CD4-positive, alpha-beta T cell treated with Interleukin-4 for 4 hours (primary cell): ENCODE measurements around the gene ZG16.

Experiments used
- DNase-seq: peaks from one replicate; pipeline ENCODE4 v3.0.0-alpha.2; 2020

Gene ZG16

DNA sequence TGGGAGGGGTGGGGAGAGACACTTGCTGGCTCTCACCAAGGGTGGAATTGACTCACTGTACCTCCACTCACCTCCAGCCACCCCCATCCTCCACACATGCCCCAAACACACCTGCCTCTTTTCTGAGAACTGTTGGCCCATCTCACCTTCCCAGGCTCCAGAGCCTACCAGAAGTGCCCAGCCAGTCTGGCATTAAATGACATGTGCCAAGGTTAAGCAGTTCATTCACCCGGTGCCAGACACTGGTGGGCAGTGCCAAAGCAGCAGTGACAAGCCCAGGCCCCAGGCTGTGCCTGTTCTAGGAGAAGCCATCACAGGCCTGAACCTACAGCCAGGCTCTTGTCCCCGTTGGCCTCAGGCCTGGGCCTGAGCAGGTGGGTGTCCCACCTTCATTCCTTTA, 53.4 kb downstream of the ZG16 start:
- DNase-seq: no peak
